Neural crest cell (in vitro differentiated cells): ENCODE data around the gene L3MBTL2. TPM values are rescaled to one million over a fixed set of nuclear protein-coding genes. Genes with fewer than 3 reads are reported as not detected.
A peak's percentile ranks its signal among the peaks of the same experiment; 100 is the strongest.

Source experiments
- DNase-seq: peaks from one replicate; pipeline ENCODE4 v3.0.0; 2021; ENCODE audit warnings: low read depth, mixed read lengths, low spot score
- H3K27ac Mint-ChIP-seq: one replicate; pipeline ENCODE4 v1.8.0; 2021; ENCODE audit warnings: mild to moderate bottlenecking, mixed read lengths; ENCODE audit not compliant: unreplicated experiment
- H3K27me3 Mint-ChIP-seq: 2 replicates; pipeline ENCODE4 v1.8.0; 2021; ENCODE audit warnings: low read depth, mild to moderate bottlenecking, mixed read lengths
- H3K36me3 Mint-ChIP-seq: 2 replicates; pipeline ENCODE4 v1.8.0; 2021; ENCODE audit warnings: low read depth, mild to moderate bottlenecking, mixed read lengths
- H3K4me1 Mint-ChIP-seq: 2 replicates; pipeline ENCODE4 v1.8.0; 2021; ENCODE audit warnings: mixed read lengths
- H3K4me3 Mint-ChIP-seq: one replicate; pipeline ENCODE4 v1.8.0; 2021; ENCODE audit warnings: mild to moderate bottlenecking, mixed read lengths
- H3K9me3 Mint-ChIP-seq: 2 replicates; pipeline ENCODE4 v1.8.0; 2021; ENCODE audit warnings: mixed read lengths
- total RNA-seq: library from RNA; stranded (reverse); gene quantifications from 2 replicates; pipeline ENCODE4 v1.2.1, GENCODE V29; 2021
- TF ChIP-seq, protein P1 (sequence below): fragments of 200-600 bp; sonication (generic); conservative IDR thresholded peaks from 2 replicates; pipeline ENCODE4 v1.5.0; 2021; ENCODE audit warnings: antibody characterized with exemption, mild to moderate bottlenecking

L3MBTL2 gene
- total RNA-seq, 1 donor from 2014 or later, result 32.3 TPM

GRCh38 chr22:41248758-41249157, 43.6 kb downstream of the L3MBTL2 start:
- Mint-ChIP-seq H3K36me3 (peaks cover 4% of the 10 kb centered on the region), H3K9me3 (no peaks in the 10 kb centered on the region), H3K4me3 (no peak overlapping the region), H3K27me3 (no peaks in the 10 kb centered on the region), H3K27ac (no peak overlapping the region), H3K4me1 (no peaks in the 10 kb centered on the region)
- no peak for DNase-seq
- TF ChIP-seq, protein P1, sequence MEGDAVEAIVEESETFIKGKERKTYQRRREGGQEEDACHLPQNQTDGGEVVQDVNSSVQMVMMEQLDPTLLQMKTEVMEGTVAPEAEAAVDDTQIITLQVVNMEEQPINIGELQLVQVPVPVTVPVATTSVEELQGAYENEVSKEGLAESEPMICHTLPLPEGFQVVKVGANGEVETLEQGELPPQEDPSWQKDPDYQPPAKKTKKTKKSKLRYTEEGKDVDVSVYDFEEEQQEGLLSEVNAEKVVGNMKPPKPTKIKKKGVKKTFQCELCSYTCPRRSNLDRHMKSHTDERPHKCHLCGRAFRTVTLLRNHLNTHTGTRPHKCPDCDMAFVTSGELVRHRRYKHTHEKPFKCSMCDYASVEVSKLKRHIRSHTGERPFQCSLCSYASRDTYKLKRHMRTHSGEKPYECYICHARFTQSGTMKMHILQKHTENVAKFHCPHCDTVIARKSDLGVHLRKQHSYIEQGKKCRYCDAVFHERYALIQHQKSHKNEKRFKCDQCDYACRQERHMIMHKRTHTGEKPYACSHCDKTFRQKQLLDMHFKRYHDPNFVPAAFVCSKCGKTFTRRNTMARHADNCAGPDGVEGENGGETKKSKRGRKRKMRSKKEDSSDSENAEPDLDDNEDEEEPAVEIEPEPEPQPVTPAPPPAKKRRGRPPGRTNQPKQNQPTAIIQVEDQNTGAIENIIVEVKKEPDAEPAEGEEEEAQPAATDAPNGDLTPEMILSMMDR, result no peak

- no peak overlapping the region for H3K27ac Mint-ChIP-seq
- peaks cover 4% of the 10 kb centered on the region for H3K36me3 Mint-ChIP-seq
- TF ChIP-seq, protein P1, result no peak
- no peaks in the 10 kb centered on the region for H3K27me3 Mint-ChIP-seq
- H3K4me1 Mint-ChIP-seq, result no peaks in the 10 kb centered on the region
- DNase-seq, result no peak
- no peaks in the 10 kb centered on the region for H3K9me3 Mint-ChIP-seq
- H3K4me3 Mint-ChIP-seq, result no peak overlapping the region
Observed at GRCh38 chr22:41249442-41249841, 44.3 kb downstream of the L3MBTL2 start.

DNA sequence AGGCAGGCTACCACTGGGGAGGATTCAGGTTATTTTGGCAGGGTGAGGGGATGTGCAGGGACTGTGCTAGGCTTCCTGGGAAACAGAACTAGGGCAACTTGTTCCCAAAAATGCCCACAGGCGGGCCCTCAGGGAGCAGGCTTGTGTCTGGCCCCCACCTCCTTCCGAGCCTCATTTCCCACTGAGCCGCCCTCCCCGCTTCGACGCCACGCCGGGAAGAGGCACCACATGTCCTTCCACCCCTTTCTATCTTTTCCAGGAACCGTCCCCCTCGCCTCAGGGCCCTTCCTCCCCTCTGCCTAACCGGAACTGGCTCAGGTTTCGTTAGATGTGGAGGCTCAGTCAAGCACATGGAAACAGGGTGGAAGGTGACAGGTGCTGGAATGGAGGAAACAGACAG, 45.0 kb downstream of the L3MBTL2 start:
- DNase-seq, result no peak
- no peaks in the 10 kb centered on the region for H3K27me3 Mint-ChIP-seq
- H3K4me3 Mint-ChIP-seq, result no peak overlapping the region
- no peaks in the 10 kb centered on the region for H3K4me1 Mint-ChIP-seq
- H3K9me3 Mint-ChIP-seq, result no peaks in the 10 kb centered on the region
- H3K36me3 Mint-ChIP-seq, result peaks cover 4% of the 10 kb centered on the region
- no peak overlapping the region for H3K27ac Mint-ChIP-seq
- TF ChIP-seq, protein P1, result no peak

GRCh38 chr22:41252365-41252764, 47.3 kb downstream of the L3MBTL2 start:
- Mint-ChIP-seq H3K27me3 (no peaks in the 10 kb centered on the region), H3K4me3 (no peak overlapping the region), H3K4me1 (no peaks in the 10 kb centered on the region), H3K36me3 (peaks cover 4% of the 10 kb centered on the region), H3K9me3 (no peaks in the 10 kb centered on the region), H3K27ac (no peak overlapping the region)
- no peak for DNase-seq
- TF ChIP-seq, protein P1, result no peak

DNA sequence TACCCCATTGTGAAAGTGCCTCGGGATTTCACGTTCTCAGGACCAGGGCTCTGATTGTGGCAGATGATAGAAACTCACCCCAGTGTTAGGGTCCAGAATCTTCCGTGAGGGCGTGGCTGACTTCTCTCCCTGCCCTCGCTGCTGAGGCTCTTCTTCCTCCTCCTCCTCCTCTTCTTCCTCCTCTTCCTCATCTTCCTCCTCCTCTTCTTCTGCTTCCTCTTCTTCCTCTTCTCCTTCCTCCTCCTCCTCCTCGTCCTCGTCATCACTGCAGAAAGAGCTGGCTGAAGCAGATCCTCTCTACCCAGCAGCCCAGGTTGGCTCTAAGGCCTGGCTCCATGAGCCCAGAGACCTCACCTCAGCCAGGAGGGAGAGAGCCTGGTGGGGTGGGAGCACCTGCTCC, 49.1 kb downstream of the L3MBTL2 start:
- Mint-ChIP-seq H3K9me3 (no peaks in the 10 kb centered on the region), H3K4me3 (no peak overlapping the region), H3K4me1 (no peaks in the 10 kb centered on the region), H3K36me3 (no peaks in the 10 kb centered on the region), H3K27ac (peak overlapping the region; percentile 75), H3K27me3 (no peaks in the 10 kb centered on the region)
- TF ChIP-seq, protein P1, result no peak
- DNase-seq, result no peak
